Activated CD4-positive, alpha-beta T cell treated with anti-CD3 and anti-CD28 coated beads, Interleukin-2, amount 50 U/mL, for 48 hours (primary cell): Measurements from ENCODE around the gene RPS14.

Experiments
- DNase-seq, 2 experiments: peaks; one replicate each; pipeline ENCODE4 v3.0.0-alpha.2; 2020

RPS14 gene

DNA sequence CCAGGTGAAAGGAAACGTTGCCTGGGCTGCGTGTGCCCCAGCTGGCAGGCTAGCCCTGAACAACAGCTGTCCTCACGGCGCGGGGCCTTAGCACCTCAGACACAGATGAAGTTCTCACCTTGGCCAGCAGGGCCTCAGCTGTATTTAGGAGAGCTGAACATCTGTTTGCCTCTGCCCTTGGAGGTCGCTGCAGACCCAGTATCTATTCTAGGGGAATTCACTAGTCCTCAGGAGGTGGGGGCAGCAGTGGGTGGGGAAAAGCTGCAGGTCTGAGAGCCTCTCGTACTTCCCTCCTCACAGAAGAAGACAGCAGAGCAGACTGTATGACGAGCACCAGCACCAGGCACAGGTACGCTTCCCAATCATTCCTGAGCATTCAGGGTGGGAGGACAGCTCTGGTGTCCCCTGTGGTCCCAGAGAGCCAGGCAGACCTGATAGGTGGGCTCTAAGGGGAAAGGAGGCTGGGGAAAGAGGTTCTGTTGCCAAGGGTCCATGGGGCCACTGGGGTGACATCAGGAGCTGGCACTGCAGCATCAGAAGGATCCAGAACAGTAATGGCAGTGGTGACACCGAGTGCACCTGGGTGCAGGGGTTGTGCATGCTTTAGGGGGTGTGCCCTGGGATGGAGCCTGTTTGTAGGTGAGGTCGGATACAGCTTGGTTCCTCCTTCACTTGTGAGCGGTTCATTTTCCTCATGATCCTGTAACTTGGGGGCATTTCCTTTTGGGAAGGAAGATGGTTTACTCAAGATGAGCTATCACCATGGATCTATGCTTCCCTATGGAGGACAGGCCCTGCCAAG is 50.6 kb downstream of the RPS14 start:
- no peak for DNase-seq

DNA sequence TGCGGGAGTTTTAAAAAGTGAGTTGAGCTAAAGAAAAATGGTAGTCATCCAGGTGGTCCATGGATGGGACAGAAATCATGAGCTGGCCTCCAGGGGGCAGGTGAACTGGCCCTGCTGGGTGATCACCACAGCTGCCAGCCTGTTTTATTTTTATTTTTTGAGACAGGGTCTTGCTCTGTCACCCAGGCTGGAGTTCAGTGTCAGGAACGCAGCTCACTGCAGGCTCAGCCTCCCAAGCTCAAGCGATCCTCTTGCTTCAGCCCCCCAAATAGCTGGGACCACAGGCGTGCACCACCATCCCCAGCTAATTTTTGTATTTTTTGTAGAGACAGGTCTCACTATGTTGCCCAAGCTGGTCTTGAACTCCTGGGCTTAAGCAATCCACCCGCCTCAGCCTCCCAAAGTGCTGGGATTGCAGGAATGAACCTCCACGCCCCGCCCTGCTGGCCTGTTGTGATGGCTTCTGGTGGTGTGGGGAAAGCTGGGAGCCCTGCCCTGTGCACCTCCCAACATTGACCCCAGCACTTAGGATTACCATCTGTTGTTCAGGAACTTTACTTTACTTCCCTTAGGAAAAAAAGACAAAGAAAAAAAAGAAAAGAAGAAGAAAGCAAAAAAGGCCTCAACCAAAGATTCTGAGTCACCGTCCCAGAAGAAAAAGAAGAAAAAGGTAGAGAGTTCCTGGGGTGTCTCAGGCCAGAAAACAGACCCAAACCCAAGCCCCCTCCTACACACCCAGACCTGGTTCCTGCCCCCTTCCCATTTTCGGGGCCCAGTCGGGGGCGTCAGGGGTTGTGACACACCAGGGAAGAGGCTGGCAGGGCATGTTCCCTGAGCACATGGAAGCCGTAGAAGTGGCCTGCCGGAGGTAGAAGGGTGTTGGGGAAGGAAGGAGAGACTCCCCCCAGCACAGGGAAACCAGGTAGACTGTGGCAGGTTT is 51.5 kb downstream of the RPS14 start:
- no peak for DNase-seq

- DNase-seq: no peak
These were observed 52.3 kb downstream of the RPS14 start for GRCh38 chr5:150397146-150397781.

GRCh38 chr5:150396267-150396666 is 53.3 kb downstream of the RPS14 start:
- no peak for DNase-seq

GRCh38 chr5:150395688-150395975 is 53.9 kb downstream of the RPS14 start:
- DNase-seq: no peak

GRCh38 chr5:150394912-150395687 is 54.4 kb downstream of the RPS14 start:
- DNase-seq: no peak

GRCh38 chr5:150394131-150394530 is 55.4 kb downstream of the RPS14 start:
- no peak for DNase-seq

GRCh38 chr5:150393096-150393645 is 56.4 kb downstream of the RPS14 start:
- DNase-seq: no peak

DNA sequence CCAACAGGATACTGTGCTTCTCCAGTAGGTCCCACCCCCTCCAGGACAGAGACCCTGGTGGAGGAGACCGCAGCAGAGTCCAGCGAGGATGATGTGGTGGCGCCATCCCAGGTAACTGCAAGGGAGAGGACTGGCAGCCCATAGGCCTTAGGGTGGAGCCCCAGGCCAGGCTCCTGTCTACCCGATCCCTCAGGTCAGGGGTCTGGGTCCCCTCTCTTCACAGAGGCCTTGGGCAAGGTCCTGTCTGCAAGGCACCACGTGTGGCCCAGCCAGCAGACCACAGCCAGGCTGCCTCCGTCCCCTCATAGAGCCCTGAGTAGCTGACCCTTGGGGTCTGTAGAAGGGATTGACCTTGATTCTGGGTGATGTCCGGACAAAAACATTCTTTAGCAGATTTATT is 56.9 kb downstream of the RPS14 start:
- no peak for DNase-seq
